Measurements from ENCODE around the gene EPAS1.
A peak's percentile ranks its signal among the peaks of the same experiment; 100 is the strongest.

The EPAS1 gene

GRCh38 chr2:46364797-46365457, 67.7 kb downstream of the EPAS1 start:
- peak; percentile 64 for DNase-seq (ENCODE audit: low spot score)

GRCh38 chr2:46365913-46366667, 68.9 kb downstream of the EPAS1 start:
- no peak for DNase-seq (ENCODE audit: low spot score)

DNA sequence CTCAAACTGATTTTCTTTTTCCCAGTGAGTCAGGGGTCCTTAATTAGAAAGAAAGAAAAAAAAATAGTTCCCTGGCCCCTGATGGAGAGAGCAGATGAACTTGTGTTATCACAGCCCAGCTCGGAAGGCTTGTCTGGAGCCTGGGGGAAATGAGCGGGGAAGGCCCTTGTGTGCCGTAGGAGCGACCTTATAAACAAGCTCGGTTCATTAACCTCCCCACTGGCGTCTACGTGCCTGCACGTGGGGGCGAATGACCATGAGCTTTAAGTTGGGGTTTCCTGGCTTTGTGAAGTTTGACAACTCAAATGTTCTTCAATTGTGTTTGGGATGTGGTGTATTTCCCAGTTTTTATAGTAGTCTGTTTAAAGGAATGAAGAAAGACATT, 69.5 kb downstream of the EPAS1 start:
- DNase-seq (ENCODE audit: low spot score) = no peak

- no peak for DNase-seq (ENCODE audit: low spot score)
Observed at GRCh38 chr2:46367286-46367685, 70.1 kb downstream of the EPAS1 start.

DNA sequence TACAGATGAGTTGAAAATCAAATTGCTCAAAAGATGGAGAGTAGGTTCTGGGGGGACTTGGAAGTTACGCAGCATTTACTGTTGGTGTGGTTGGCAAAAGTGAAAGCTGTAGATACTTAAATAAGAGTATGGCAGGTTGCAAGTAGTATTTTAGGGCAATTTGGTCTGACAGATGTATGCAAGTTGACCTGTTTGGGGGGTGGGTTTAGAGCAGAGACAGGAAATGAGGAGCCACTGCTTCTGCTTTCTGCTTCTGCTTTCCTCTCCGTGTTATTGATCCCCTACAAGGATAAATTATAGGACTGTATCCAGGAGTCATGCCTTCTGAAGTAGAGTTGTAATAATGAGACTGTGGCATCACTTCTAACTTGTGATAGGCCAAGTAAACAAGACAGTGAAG, 71.2 kb downstream of the EPAS1 start:
- no peak for DNase-seq (ENCODE audit: low spot score)

DNA sequence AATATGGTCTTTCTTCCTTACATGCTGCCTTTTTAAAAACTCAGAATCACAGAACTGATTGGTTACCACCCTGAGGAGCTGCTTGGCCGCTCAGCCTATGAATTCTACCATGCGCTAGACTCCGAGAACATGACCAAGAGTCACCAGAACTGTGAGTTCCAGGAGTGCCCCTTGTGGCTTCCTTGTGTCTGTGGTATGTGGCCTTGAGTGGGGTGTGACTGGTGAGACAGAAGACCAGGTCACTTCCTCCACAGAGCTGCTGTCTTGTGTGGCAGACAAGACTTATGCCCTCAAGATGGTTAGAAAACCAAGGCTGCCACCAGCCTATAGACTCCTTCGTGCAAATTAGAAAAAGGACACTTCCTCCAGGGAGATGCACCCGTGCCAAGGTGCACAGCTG, 72.6 kb downstream of the EPAS1 start:
- peak; percentile 33 for DNase-seq (ENCODE audit: low spot score)

- DNase-seq (ENCODE audit: low spot score) = no peak
Observed at GRCh38 chr2:46371854-46372253, 74.6 kb downstream of the EPAS1 start.

- no peak for DNase-seq (ENCODE audit: low spot score)
Observed at GRCh38 chr2:46372475-46372874, 75.3 kb downstream of the EPAS1 start.

GRCh38 chr2:46373238-46373637, 76.0 kb downstream of the EPAS1 start:
- no peak for DNase-seq (ENCODE audit: low spot score)

DNA sequence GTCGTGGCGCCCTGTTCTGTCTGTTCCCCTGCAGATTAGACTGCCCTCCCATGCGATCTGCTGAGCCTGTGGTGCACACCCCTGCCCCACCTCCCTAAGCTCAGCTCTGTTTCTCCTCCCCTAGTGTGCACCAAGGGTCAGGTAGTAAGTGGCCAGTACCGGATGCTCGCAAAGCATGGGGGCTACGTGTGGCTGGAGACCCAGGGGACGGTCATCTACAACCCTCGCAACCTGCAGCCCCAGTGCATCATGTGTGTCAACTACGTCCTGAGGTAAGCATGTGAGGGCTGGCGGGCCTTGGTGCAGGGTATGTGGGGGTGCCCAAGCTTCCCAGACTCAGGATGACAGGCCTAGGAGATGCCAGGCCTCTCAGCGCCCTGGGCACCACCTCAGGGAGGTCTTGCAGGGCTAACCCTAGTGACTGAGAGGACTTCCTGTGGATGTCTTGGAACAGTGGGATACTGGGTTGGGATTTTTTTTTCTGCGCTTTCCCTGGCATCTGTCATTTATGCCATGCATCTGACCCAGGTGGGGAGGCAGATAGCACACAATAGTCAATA, 78.4 kb downstream of the EPAS1 start:
- no peak for DNase-seq (ENCODE audit: low spot score)

GRCh38 chr2:46376586-46376985, 79.4 kb downstream of the EPAS1 start:
- no peak for DNase-seq (ENCODE audit: low spot score)

DNA sequence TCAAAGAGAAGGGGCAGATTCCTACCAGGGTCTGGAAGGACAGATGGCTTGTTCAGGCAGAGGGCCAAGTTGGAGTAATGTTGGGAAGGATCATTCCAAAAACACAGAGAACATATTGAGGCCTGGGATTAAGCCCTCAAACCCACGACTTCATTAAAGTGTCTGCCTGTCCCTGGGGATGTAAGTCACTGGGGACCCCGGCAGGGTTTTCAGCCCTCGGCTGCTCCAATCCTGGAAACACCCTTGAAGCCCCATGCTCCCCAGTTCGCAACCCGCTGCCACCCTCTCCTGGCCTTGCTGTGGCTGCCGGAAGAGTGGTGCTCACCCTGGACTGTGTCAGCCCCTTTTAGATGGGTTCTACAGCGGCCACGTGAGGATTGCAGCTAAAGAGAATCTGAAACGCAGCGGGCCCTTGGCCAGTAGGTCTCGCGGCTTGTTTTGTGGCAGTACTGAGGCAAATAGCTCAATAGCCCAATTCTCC, 79.9 kb downstream of the EPAS1 start:
- no peak for DNase-seq (ENCODE audit: low spot score)

GRCh38 chr2:46377666-46378560, 80.7 kb downstream of the EPAS1 start:
- no peak for DNase-seq (ENCODE audit: low spot score)

- DNase-seq (ENCODE audit: low spot score) = no peak
Observed at GRCh38 chr2:46378616-46379015, 81.4 kb downstream of the EPAS1 start.

GRCh38 chr2:46379213-46380037, 82.2 kb downstream of the EPAS1 start:
- DNase-seq (ENCODE audit: low spot score) = no peak

DNA sequence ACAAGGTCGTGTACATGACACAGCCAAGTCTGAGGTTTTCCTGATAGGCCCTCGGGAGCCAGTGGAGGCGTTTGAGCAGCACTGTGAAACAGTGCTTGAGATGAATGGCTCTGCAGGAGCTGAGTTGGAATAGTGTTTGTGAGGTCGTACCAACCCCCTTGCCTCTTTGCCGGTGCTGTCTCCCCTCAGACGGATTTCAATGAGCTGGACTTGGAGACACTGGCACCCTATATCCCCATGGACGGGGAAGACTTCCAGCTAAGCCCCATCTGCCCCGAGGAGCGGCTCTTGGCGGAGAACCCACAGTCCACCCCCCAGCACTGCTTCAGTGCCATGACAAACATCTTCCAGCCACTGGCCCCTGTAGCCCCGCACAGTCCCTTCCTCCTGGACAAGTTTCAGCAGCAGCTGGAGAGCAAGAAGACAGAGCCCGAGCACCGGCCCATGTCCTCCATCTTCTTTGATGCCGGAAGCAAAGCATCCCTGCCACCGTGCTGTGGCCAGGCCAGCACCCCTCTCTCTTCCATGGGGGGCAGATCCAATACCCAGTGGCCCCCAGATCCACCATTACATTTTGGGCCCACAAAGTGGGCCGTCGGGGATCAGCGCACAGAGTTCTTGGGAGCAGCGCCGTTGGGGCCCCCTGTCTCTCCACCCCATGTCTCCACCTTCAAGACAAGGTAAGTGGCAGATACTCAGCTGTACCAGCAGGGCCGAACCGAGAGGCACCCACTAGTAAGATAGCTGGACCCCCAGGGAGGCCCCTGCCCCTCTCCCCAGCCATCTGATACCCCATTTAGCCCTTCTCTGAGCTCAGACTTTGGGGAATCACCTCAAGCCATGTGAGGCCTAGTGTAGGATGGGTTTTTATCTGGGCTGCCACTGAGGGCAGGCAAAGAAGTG, 83.1 kb downstream of the EPAS1 start:
- DNase-seq (ENCODE audit: low spot score) = no peak

GRCh38 chr2:46381263-46381849, 84.1 kb downstream of the EPAS1 start:
- DNase-seq (ENCODE audit: low spot score) = no peak

GRCh38 chr2:46381871-46382270, 84.7 kb downstream of the EPAS1 start:
- no peak for DNase-seq (ENCODE audit: low spot score)

DNA sequence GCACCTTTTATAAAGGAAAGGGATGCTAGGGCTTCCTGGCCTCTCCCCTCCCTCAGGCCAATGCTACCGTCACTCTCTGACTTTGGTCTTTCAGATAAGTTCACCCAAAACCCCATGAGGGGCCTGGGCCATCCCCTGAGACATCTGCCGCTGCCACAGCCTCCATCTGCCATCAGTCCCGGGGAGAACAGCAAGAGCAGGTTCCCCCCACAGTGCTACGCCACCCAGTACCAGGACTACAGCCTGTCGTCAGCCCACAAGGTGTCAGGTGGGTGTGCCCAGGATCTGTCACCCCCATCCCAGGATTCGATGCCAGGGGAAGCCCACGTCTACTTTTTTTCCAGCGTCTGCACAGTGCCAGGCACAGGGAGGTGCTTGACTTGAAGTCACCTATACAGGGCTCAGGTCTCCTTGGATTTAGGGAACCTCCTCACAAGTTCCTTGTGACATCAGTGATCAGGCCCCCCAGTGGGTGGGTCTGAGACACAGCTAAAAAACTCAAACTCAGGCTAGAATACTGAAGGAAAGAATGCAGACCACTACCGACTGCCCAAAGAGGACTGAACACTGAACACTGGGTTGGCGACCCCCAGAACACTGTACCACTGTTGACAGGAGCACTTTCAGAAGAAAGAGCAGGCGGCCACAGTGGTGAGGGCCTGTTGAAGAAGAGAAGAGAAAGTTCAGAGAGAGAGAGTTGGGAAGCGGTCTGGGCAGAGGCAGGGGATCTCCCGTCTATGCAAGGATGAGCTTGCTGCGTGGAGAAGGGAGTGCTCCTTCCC, 85.3 kb downstream of the EPAS1 start:
- no peak for DNase-seq (ENCODE audit: low spot score)
